Astrocyte (in vitro differentiated cells and primary cell): ENCODE measurements around the gene DBF4B.

Source experiments
- EZH2 ChIP-seq: IDR thresholded peaks from 2 replicates; pipeline ENCODE4 v1.6.1; 2012; ENCODE audit warnings: mild to moderate bottlenecking, low read length, inconsistent platforms; ENCODE audit not compliant: insufficient read depth
- TF ChIP-seq, protein P1 (sequence below): IDR thresholded peaks from 2 replicates; pipeline ENCODE4 v1.5.1; 2011; ENCODE audit warnings: low read depth, mild to moderate bottlenecking, inconsistent platforms, low read length, moderate library complexity; ENCODE audit not compliant: insufficient read depth

DNA sequence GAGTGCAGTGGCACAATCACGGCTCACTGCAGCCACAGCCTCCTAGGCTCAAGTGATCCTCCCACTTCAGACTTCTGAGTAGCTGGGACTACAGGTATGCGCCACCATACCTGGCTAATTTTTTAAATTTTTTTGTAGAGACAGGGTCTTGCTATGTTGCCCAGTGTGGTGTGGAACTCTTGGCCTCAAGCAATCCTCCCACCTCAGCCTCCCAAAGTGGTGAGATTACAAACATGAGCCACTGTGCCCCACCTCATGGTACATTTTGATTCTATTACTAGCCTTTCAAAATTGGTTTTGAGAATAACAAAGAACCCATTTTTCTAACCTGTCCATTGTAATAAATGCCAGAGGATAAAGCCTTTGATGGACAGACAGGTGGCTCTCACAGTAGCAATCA lies 20.3 kb upstream of the DBF4B start:
- TF ChIP-seq, protein P1, sequence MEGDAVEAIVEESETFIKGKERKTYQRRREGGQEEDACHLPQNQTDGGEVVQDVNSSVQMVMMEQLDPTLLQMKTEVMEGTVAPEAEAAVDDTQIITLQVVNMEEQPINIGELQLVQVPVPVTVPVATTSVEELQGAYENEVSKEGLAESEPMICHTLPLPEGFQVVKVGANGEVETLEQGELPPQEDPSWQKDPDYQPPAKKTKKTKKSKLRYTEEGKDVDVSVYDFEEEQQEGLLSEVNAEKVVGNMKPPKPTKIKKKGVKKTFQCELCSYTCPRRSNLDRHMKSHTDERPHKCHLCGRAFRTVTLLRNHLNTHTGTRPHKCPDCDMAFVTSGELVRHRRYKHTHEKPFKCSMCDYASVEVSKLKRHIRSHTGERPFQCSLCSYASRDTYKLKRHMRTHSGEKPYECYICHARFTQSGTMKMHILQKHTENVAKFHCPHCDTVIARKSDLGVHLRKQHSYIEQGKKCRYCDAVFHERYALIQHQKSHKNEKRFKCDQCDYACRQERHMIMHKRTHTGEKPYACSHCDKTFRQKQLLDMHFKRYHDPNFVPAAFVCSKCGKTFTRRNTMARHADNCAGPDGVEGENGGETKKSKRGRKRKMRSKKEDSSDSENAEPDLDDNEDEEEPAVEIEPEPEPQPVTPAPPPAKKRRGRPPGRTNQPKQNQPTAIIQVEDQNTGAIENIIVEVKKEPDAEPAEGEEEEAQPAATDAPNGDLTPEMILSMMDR: no peak
- no peak for TF ChIP-seq EZH2
